Measurements from ENCODE around the gene FAM78A.
"Not testable (repeated sequence)": the region's sequence is repeated elsewhere in the genome, so short reads cannot be mapped to it uniquely, and the experiment has no call there.

FAM78A gene

GRCh38 chr9:131281119-131281965, 5.0 kb upstream of the FAM78A start:
- no peak for DNase-seq (ENCODE audit: low read depth)

GRCh38 chr9:131280660-131281059, 4.3 kb upstream of the FAM78A start:
- DNase-seq (ENCODE audit: low read depth), result no peak

- DNase-seq (ENCODE audit: low read depth), result no peak
Measured at GRCh38 chr9:131279863-131280570, 3.7 kb upstream of the FAM78A start.

DNA sequence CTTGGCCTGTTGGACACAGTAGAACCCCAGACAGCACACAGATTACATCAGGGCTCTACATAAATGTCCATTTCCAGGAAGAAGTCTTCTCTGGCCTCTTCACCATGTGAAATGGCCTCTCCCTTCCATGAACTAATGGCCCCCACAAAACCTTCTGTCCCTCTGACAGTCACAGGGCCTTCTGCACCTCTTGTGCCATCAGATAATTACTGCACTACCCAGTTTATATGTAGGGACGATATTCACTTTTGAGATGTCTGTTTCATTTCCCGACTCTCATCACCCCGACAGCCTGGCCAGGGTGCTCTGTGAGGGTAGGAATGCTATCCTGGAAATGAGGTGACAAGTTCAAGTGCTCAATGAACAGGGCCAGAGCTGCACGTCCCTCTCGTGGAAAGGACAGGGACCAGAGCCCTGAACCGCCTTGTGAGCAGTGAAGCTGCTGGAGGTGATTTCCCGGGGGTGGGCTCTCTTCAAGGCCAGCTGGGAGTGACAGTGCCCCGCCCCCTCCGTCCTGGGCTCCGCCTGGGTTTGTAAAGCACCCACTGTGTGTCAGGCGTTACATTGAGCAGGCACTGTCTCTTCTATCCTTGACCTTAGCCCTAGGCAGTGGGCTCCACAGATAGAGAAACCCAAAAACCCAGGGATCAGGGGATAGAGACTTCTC, 3.0 kb upstream of the FAM78A start:
- no peak for DNase-seq (ENCODE audit: low read depth)

DNA sequence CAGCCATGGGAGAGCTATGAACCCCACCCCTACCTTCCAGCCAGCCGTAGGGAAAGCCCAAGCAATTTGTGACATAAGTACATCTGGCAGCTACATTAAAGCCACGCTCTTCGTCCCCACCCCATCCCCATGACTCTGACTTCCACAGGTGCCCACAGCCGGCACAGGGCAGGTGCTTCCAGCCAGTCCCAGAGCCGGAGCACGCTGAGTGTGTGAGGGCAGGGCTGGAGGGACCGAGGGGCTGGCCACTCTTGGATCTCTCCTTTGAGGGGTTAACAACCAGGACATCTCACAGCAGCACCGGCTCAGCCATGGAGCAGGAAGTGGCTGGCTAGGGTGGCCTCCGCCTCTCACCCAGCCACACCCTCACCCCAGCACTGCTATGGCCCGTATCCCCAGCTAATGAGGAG, 2.4 kb upstream of the FAM78A start:
- no peak for DNase-seq (ENCODE audit: low read depth)

- DNase-seq (ENCODE audit: low read depth), result peak; percentile 70
Measured at GRCh38 chr9:131277910-131278701, 1.8 kb upstream of the FAM78A start.

DNA sequence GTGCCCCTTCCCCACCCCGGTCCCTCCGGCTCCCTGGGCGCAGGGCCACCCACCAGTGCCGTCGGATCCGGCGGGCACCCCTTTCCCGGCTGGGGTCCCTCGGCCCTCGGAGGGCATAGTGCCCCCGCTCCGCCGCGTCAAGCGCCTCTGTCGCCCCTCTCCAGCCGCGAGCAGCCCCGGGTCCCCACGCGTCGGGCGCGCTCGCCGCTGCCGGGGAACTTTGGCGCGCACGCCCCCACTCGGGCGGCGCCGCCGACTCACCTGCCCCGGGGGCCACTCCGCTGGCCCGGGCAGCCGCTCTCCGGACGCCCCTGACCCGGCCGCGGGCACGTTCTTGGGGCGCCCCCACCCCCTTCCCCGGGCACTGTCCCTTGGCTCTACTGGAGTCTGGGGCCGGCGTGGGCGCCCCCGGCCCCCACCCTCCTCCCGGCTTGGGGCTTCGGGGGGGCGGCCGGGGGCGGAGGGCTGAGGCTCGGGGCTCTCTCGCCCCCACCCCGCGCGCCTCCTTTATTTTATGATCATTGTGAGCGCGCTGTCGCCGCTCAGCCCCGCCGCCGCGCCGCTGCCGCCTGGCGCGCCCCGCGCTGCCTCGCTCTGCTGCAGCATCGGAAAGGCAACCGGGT, 1.1 kb upstream of the FAM78A start:
- no peak for DNase-seq (ENCODE audit: low read depth)

- peak; percentile 29 for DNase-seq (ENCODE audit: low read depth)
Measured at GRCh38 chr9:131276891-131277286, 579 bp upstream of the FAM78A start.

GRCh38 chr9:131275332-131276093, 797 bp downstream of the FAM78A start:
- DNase-seq (ENCODE audit: low read depth), result no peak

- DNase-seq (ENCODE audit: low read depth), result no peak
Measured at GRCh38 chr9:131274674-131275331, 1.5 kb downstream of the FAM78A start.

DNA sequence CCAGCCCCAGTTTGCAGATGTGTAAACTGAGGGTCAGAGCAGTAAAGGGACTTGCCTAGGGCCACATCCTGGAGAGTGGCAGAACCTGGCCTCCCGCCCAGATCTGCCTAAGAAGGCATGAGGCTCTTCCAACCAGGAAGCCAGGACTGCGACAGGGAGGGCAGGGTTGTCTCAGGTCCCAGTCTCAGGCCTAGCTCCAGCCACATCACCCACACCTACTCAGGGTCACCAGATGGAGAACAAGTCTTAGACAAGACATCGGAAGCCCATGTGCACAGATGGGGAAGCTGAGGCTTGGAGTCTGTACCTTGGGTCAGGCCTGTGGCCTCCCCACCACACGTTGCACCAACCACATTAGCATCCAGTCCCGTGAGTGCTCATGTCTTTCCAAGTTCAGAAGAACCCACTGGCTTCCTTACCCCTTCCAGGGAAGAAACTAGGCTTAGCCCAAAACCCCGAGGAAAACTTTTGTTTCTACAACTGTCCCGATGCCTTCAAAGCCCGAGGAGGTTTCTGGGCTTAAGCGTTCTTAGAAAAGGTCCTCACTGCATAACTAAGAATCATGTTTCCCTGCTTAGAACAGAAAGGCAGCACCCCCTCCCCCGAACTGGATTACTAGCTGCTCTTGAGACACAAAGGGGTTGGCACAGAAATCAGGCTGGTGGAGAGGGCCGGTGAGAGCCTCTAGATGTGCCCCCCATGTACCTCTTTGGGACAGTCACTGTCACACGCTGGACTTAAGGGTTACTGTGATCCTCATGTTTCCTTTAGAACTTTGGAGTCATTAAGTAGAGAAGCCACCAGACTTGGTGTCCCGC, 2.2 kb downstream of the FAM78A start:
- no peak for DNase-seq (ENCODE audit: low read depth)

- no peak for DNase-seq (ENCODE audit: low read depth)
Measured at GRCh38 chr9:131273146-131273855, 3.0 kb downstream of the FAM78A start.

- DNase-seq (ENCODE audit: low read depth), result no peak
Measured at GRCh38 chr9:131272212-131272611, 4.1 kb downstream of the FAM78A start.

GRCh38 chr9:131271506-131271931, 4.8 kb downstream of the FAM78A start:
- DNase-seq (ENCODE audit: low read depth), result no peak

DNA sequence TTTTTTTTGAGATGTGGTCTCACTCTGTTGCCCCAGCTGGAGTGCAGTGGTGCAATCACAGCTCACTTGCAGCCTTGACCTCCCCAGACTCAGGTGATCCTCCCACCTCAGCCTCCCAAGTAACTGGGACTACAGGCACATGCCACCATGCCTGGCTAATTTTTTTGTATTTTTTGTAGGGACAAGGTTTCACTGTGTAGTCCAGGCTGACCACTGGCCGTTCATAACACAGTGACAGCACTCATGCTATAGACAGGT, 5.4 kb downstream of the FAM78A start:
- not testable (repeated sequence) for DNase-seq (ENCODE audit: low read depth)

- no peak for DNase-seq (ENCODE audit: low read depth)
Measured at GRCh38 chr9:131270171-131271015, 5.9 kb downstream of the FAM78A start.

- DNase-seq (ENCODE audit: low read depth), result peak; percentile 33
Measured at GRCh38 chr9:131266266-131267229, 9.8 kb downstream of the FAM78A start.

Data from T follicular helper cell (primary cell).